ENCODE results near the gene EHMT1.

EHMT1 gene

GRCh38 chr9:137691646-137692351, 73.0 kb downstream of the EHMT1 start:
- no peak for DNase-seq (ENCODE audit: low read depth in 2 of 2, low spot score in 1 of 2)

- DNase-seq (ENCODE audit: low read depth in 2 of 2, low spot score in 1 of 2): no peak
These were observed 75.6 kb downstream of the EHMT1 start for GRCh38 chr9:137694236-137694959.

- DNase-seq (ENCODE audit: low read depth in 2 of 2, low spot score in 1 of 2): no peak
These were observed 76.4 kb downstream of the EHMT1 start for GRCh38 chr9:137694962-137695875.

GRCh38 chr9:137696136-137696925, 77.5 kb downstream of the EHMT1 start:
- no peak for DNase-seq (ENCODE audit: low read depth in 2 of 2, low spot score in 1 of 2)

- DNase-seq (ENCODE audit: low read depth in 2 of 2, low spot score in 1 of 2): no peak
These were observed 78.4 kb downstream of the EHMT1 start for GRCh38 chr9:137697193-137697592.

GRCh38 chr9:137697832-137698231, 79.0 kb downstream of the EHMT1 start:
- DNase-seq (ENCODE audit: low read depth in 2 of 2, low spot score in 1 of 2): no peak

- no peak for DNase-seq (ENCODE audit: low read depth in 2 of 2, low spot score in 1 of 2)
These were observed 82.1 kb downstream of the EHMT1 start for GRCh38 chr9:137700911-137701310.

- DNase-seq (ENCODE audit: low read depth in 2 of 2, low spot score in 1 of 2): no peak
These were observed 84.0 kb downstream of the EHMT1 start for GRCh38 chr9:137702615-137703379.

GRCh38 chr9:137703842-137704508, 85.2 kb downstream of the EHMT1 start:
- DNase-seq (ENCODE audit: low read depth in 2 of 2, low spot score in 1 of 2): no peak

GRCh38 chr9:137705443-137705863, 86.6 kb downstream of the EHMT1 start:
- DNase-seq (ENCODE audit: low read depth in 2 of 2, low spot score in 1 of 2): peak in 1 of 2 donors; percentile 23

- DNase-seq (ENCODE audit: low read depth in 2 of 2, low spot score in 1 of 2): no peak
These were observed 87.1 kb downstream of the EHMT1 start for GRCh38 chr9:137705906-137706305.

- no peak for DNase-seq (ENCODE audit: low read depth in 2 of 2, low spot score in 1 of 2)
These were observed 88.6 kb downstream of the EHMT1 start for GRCh38 chr9:137707361-137707760.

- DNase-seq (ENCODE audit: low read depth in 2 of 2, low spot score in 1 of 2): no peak
These were observed 89.9 kb downstream of the EHMT1 start for GRCh38 chr9:137708590-137709284.

GRCh38 chr9:137709411-137710101, 90.8 kb downstream of the EHMT1 start:
- no peak for DNase-seq (ENCODE audit: low read depth in 2 of 2, low spot score in 1 of 2)

GRCh38 chr9:137710704-137711103, 91.9 kb downstream of the EHMT1 start:
- no peak for DNase-seq (ENCODE audit: low read depth in 2 of 2, low spot score in 1 of 2)

GRCh38 chr9:137711678-137712105, 92.9 kb downstream of the EHMT1 start:
- no peak for DNase-seq (ENCODE audit: low read depth in 2 of 2, low spot score in 1 of 2)

GRCh38 chr9:137715321-137715720, 96.5 kb downstream of the EHMT1 start:
- no peak for DNase-seq (ENCODE audit: low read depth in 2 of 2, low spot score in 1 of 2)
